ENCODE data around the gene PLCG1. TPM values are rescaled to one million over a fixed set of nuclear protein-coding genes. Genes with fewer than 3 reads are reported as not detected.

The PLCG1 gene
- polyA plus RNA-seq, 1 donor from 2014 or later = 164 TPM

- no peaks in the 10 kb centered on the region for H4K20me1 ChIP-seq (ENCODE audit: insufficient read depth)
- H3K4me3 ChIP-seq (ENCODE audit: low read length) = no peak overlapping the region
- TF ChIP-seq SMC3 (conservative IDR thresholded peaks at IDR 0.05; ENCODE audit: poor library complexity) = no peak
- TF ChIP-seq POLR2AphosphoS5 (IDR thresholded peaks at IDR 0.05) = no peak
- no peak for TF ChIP-seq EZH2 (IDR thresholded peaks at IDR 0.05; ENCODE audit: borderline replicate concordance, insufficient read depth, low read length, poor library complexity, severe bottlenecking)
- TF ChIP-seq, protein P1, sequence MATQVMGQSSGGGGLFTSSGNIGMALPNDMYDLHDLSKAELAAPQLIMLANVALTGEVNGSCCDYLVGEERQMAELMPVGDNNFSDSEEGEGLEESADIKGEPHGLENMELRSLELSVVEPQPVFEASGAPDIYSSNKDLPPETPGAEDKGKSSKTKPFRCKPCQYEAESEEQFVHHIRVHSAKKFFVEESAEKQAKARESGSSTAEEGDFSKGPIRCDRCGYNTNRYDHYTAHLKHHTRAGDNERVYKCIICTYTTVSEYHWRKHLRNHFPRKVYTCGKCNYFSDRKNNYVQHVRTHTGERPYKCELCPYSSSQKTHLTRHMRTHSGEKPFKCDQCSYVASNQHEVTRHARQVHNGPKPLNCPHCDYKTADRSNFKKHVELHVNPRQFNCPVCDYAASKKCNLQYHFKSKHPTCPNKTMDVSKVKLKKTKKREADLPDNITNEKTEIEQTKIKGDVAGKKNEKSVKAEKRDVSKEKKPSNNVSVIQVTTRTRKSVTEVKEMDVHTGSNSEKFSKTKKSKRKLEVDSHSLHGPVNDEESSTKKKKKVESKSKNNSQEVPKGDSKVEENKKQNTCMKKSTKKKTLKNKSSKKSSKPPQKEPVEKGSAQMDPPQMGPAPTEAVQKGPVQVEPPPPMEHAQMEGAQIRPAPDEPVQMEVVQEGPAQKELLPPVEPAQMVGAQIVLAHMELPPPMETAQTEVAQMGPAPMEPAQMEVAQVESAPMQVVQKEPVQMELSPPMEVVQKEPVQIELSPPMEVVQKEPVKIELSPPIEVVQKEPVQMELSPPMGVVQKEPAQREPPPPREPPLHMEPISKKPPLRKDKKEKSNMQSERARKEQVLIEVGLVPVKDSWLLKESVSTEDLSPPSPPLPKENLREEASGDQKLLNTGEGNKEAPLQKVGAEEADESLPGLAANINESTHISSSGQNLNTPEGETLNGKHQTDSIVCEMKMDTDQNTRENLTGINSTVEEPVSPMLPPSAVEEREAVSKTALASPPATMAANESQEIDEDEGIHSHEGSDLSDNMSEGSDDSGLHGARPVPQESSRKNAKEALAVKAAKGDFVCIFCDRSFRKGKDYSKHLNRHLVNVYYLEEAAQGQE (IDR thresholded peaks at IDR 0.05; ENCODE audit: borderline replicate concordance) = no peak
- TF ChIP-seq TAF1 (IDR thresholded peaks at IDR 0.05; ENCODE audit: low read depth) = no peak
- no peak for TF ChIP-seq MXI1 (conservative IDR thresholded peaks at IDR 0.05; ENCODE audit: poor library complexity, severe bottlenecking)
- TF ChIP-seq, protein P2, sequence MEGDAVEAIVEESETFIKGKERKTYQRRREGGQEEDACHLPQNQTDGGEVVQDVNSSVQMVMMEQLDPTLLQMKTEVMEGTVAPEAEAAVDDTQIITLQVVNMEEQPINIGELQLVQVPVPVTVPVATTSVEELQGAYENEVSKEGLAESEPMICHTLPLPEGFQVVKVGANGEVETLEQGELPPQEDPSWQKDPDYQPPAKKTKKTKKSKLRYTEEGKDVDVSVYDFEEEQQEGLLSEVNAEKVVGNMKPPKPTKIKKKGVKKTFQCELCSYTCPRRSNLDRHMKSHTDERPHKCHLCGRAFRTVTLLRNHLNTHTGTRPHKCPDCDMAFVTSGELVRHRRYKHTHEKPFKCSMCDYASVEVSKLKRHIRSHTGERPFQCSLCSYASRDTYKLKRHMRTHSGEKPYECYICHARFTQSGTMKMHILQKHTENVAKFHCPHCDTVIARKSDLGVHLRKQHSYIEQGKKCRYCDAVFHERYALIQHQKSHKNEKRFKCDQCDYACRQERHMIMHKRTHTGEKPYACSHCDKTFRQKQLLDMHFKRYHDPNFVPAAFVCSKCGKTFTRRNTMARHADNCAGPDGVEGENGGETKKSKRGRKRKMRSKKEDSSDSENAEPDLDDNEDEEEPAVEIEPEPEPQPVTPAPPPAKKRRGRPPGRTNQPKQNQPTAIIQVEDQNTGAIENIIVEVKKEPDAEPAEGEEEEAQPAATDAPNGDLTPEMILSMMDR (IDR thresholded peaks at IDR 0.05; ENCODE audit: poor library complexity, severe bottlenecking) = no peak
- TF ChIP-seq EP300 (conservative IDR thresholded peaks at IDR 0.05; ENCODE audit: poor library complexity, severe bottlenecking) = no peak
- TF ChIP-seq RAD21 (conservative IDR thresholded peaks at IDR 0.05) = no peak
- H3K9ac ChIP-seq (ENCODE audit: low read length) = no peak overlapping the region
- no peaks in the 10 kb centered on the region for H3K9me2 ChIP-seq (ENCODE audit: insufficient read depth, low read length)
- H3K79me2 ChIP-seq (replicated peaks; ENCODE audit: insufficient read depth, low read length) = no peaks in the 10 kb centered on the region
- H3K36me3 ChIP-seq (ENCODE audit: insufficient read depth, low read length) = peaks cover 26% of the 10 kb centered on the region
- H2AFZ ChIP-seq (ENCODE audit: low read depth, low read length) = no peak overlapping the region
- no peaks in the 10 kb centered on the region for H3K27me3 ChIP-seq (ENCODE audit: insufficient read depth, low read depth, low read length)
- H3K4me2 ChIP-seq (ENCODE audit: low read length) = no peak overlapping the region
- H3K27ac ChIP-seq (ENCODE audit: low read length) = no peak overlapping the region
- no peaks in the 10 kb centered on the region for H3F3A ChIP-seq (ENCODE audit: insufficient read depth, low read length, poor library complexity, severe bottlenecking)
- peaks cover 6% of the 10 kb centered on the region for H3K9me3 ChIP-seq (ENCODE audit: low read length)
These were observed 65.1 kb downstream of the PLCG1 start for GRCh38 chr20:41202426-41202825.

GRCh38 chr20:41203660-41204059 is 66.3 kb downstream of the PLCG1 start:
- TF ChIP-seq SMC3 (conservative IDR thresholded peaks at IDR 0.05; ENCODE audit: poor library complexity) (no peak), EZH2 (IDR thresholded peaks at IDR 0.05; ENCODE audit: borderline replicate concordance, insufficient read depth, low read length, poor library complexity, severe bottlenecking) (no peak), EP300 (conservative IDR thresholded peaks at IDR 0.05; ENCODE audit: poor library complexity, severe bottlenecking) (no peak), TAF1 (IDR thresholded peaks at IDR 0.05; ENCODE audit: low read depth) (no peak), RAD21 (conservative IDR thresholded peaks at IDR 0.05) (no peak), MXI1 (conservative IDR thresholded peaks at IDR 0.05; ENCODE audit: poor library complexity, severe bottlenecking) (no peak), POLR2AphosphoS5 (IDR thresholded peaks at IDR 0.05) (no peak)
- TF ChIP-seq, protein P1 (IDR thresholded peaks at IDR 0.05; ENCODE audit: borderline replicate concordance) = no peak
- TF ChIP-seq, protein P2 (IDR thresholded peaks at IDR 0.05; ENCODE audit: poor library complexity, severe bottlenecking) = no peak
- Histone ChIP-seq H3K79me2 (replicated peaks; ENCODE audit: insufficient read depth, low read length) (no peaks in the 10 kb centered on the region), H3K27ac (ENCODE audit: low read length) (no peak overlapping the region), H4K20me1 (ENCODE audit: insufficient read depth) (no peaks in the 10 kb centered on the region), H3F3A (ENCODE audit: insufficient read depth, low read length, poor library complexity, severe bottlenecking) (no peaks in the 10 kb centered on the region), H3K9ac (ENCODE audit: low read length) (no peak overlapping the region), H3K9me3 (ENCODE audit: low read length) (peaks cover 6% of the 10 kb centered on the region), H3K27me3 (ENCODE audit: insufficient read depth, low read depth, low read length) (no peaks in the 10 kb centered on the region), H3K4me2 (ENCODE audit: low read length) (no peak overlapping the region), H3K36me3 (ENCODE audit: insufficient read depth, low read length) (peaks cover 26% of the 10 kb centered on the region), H3K9me2 (ENCODE audit: insufficient read depth, low read length) (no peaks in the 10 kb centered on the region), H3K4me3 (ENCODE audit: low read length) (no peak overlapping the region), H2AFZ (ENCODE audit: low read depth, low read length) (no peak overlapping the region)

Measured in neural cell (in vitro differentiated cells).